GM19351 (cell line): Measurements from ENCODE around the gene FAM53B.
A peak's percentile ranks its signal among the peaks of the same experiment; 100 is the strongest.

Source experiments
- ATAC-seq: cut with Tn5 transposase; IDR thresholded peaks from one replicate; pipeline ENCODE4 v1.9.1; 2021; ENCODE audit warnings: mild to moderate bottlenecking, moderate library complexity; ENCODE audit not compliant: unreplicated experiment

The FAM53B gene

GRCh38 chr10:124699471-124700292, 44.5 kb downstream of the FAM53B start:
- ATAC-seq: no peak

GRCh38 chr10:124698545-124699469, 45.4 kb downstream of the FAM53B start:
- ATAC-seq: no peak

GRCh38 chr10:124697837-124698544, 46.2 kb downstream of the FAM53B start:
- ATAC-seq: no peak

- ATAC-seq: no peak
These were observed 46.7 kb downstream of the FAM53B start for GRCh38 chr10:124697443-124697836.

- peak; percentile 73 for ATAC-seq
These were observed 47.5 kb downstream of the FAM53B start for GRCh38 chr10:124696446-124697392.

GRCh38 chr10:124695259-124695658, 48.9 kb downstream of the FAM53B start:
- no peak for ATAC-seq

- no peak for ATAC-seq
These were observed 49.5 kb downstream of the FAM53B start for GRCh38 chr10:124694481-124695220.

- no peak for ATAC-seq
These were observed 50.3 kb downstream of the FAM53B start for GRCh38 chr10:124693801-124694416.

GRCh38 chr10:124693396-124693795, 50.8 kb downstream of the FAM53B start:
- no peak for ATAC-seq

GRCh38 chr10:124692100-124692446, 52.1 kb downstream of the FAM53B start:
- ATAC-seq: no peak

- no peak for ATAC-seq
These were observed 52.6 kb downstream of the FAM53B start for GRCh38 chr10:124691421-124692099.

- no peak for ATAC-seq
These were observed 53.2 kb downstream of the FAM53B start for GRCh38 chr10:124691002-124691401.

GRCh38 chr10:124689911-124690498, 54.2 kb downstream of the FAM53B start:
- no peak for ATAC-seq

- ATAC-seq: peak; percentile 99
These were observed 55.1 kb downstream of the FAM53B start for GRCh38 chr10:124688889-124689670.

GRCh38 chr10:124688386-124688785, 55.8 kb downstream of the FAM53B start:
- ATAC-seq: peak; percentile 3

- no peak for ATAC-seq
These were observed 57.3 kb downstream of the FAM53B start for GRCh38 chr10:124686707-124687376.

- no peak for ATAC-seq
These were observed 58.9 kb downstream of the FAM53B start for GRCh38 chr10:124685261-124685660.
